WTC11 (cell line): ENCODE data around the gene ARHGAP23. TPM values are rescaled to one million over a fixed set of nuclear protein-coding genes. Genes with fewer than 3 reads are reported as not detected.

Experiments used
- ATAC-seq: fragments of 200-7000 bp; cut with Tn5 transposase; 2 replicates; pipeline ENCODE4 v1.10.0; 2021; ENCODE audit warnings: mild to moderate bottlenecking, moderate library complexity
- CTCF ChIA-PET: fragments of 300-600 bp; sonication (Branson Sonifier 250); formaldehyde crosslinking; loops from one replicate; lab custom pipeline; 2021; ENCODE audit warnings: antibody characterized with exemption; lab: Charles Lee
- POLR2A ChIA-PET: fragments of 350-600 bp; sonication (Branson Sonifier 250); formaldehyde crosslinking; loops from one replicate; lab custom pipeline; 2021; ENCODE audit warnings: antibody characterized with exemption; lab: Charles Lee
- DNase-seq: peaks from one replicate; pipeline ENCODE4 v3.0.0; 2021; ENCODE audit warnings: low spot score
- H3K27ac Mint-ChIP-seq: 2 replicates; pipeline ENCODE4 v1.8.0; 2021; ENCODE audit warnings: mixed read lengths
- H3K27me3 Mint-ChIP-seq: 2 replicates; pipeline ENCODE4 v1.8.0; 2021; ENCODE audit warnings: low read depth, mild to moderate bottlenecking, moderate library complexity, mixed read lengths
- H3K36me3 Mint-ChIP-seq: 2 replicates; pipeline ENCODE4 v1.8.0; 2021; ENCODE audit warnings: mixed read lengths
- H3K4me1 Mint-ChIP-seq: 2 replicates; pipeline ENCODE4 v1.8.0; 2022; ENCODE audit warnings: mixed read lengths
- H3K4me3 Mint-ChIP-seq: 2 replicates; pipeline ENCODE4 v1.8.0; 2021; ENCODE audit warnings: mild to moderate bottlenecking, moderate library complexity, mixed read lengths
- H3K9me3 Mint-ChIP-seq: 2 replicates; pipeline ENCODE4 v1.8.0; 2021; ENCODE audit warnings: mixed read lengths
- ATF1 ChIP-seq: sonication (generic); formaldehyde crosslinking; IDR thresholded peaks from 2 replicates; pipeline ENCODE4 v1.8.1; 2023; ENCODE audit warnings: mild to moderate bottlenecking, moderate library complexity, missing genetic modification reagents
- ETV6 ChIP-seq: sonication (generic); formaldehyde crosslinking; IDR thresholded peaks from 2 replicates; pipeline ENCODE4 v1.8.1; 2022; ENCODE audit warnings: mild to moderate bottlenecking, missing genetic modification reagents
- FOXK1 ChIP-seq: sonication (generic); formaldehyde crosslinking; IDR thresholded peaks from 2 replicates; pipeline ENCODE4 v1.8.0; 2022; ENCODE audit warnings: mild to moderate bottlenecking, moderate library complexity, missing genetic modification reagents
- GTF2I ChIP-seq: fragments of 250-450 bp; sonication (Bioruptor Pico); conservative IDR thresholded peaks from 2 replicates; pipeline ENCODE4 v1.4.0; 2021; ENCODE audit warnings: mild to moderate bottlenecking
- MXD4 ChIP-seq: fragments of 250-450 bp; sonication (Bioruptor Pico); IDR thresholded peaks from 2 replicates; pipeline ENCODE4 v1.8.0; 2021; ENCODE audit warnings: mild to moderate bottlenecking, moderate library complexity, borderline replicate concordance
- NFATC4 ChIP-seq: fragments of 250-450 bp; sonication (Bioruptor Pico); IDR thresholded peaks from 2 replicates; pipeline ENCODE4 v1.9.0; 2021; ENCODE audit warnings: mild to moderate bottlenecking
- NFYB ChIP-seq: sonication (generic); formaldehyde crosslinking; conservative IDR thresholded peaks from 2 replicates; pipeline ENCODE4 v1.8.0; 2022; ENCODE audit warnings: low read depth, missing genetic modification reagents
- NR2C2 ChIP-seq: sonication (generic); formaldehyde crosslinking; IDR thresholded peaks from 2 replicates; pipeline ENCODE4 v1.8.0; 2022; ENCODE audit warnings: mild to moderate bottlenecking, missing genetic modification reagents
- RORB ChIP-seq: fragments of 250-450 bp; sonication (Bioruptor Pico); IDR thresholded peaks from 2 replicates; pipeline ENCODE4 v1.9.0; 2021; ENCODE audit warnings: mild to moderate bottlenecking
- SMAD3 ChIP-seq: sonication (generic); formaldehyde crosslinking; IDR thresholded peaks from 2 replicates; pipeline ENCODE4 v1.8.0; 2022; ENCODE audit warnings: missing genetic modification reagents, mild to moderate bottlenecking, borderline replicate concordance
- SMAD4 ChIP-seq: sonication (generic); formaldehyde crosslinking; IDR thresholded peaks from 2 replicates; pipeline ENCODE4 v1.8.0; 2022; ENCODE audit warnings: mild to moderate bottlenecking, missing genetic modification reagents
- total RNA-seq: library from RNA; stranded (reverse); gene quantifications from 3 replicates; pipeline ENCODE4 v1.2.3, GENCODE V29; 2021
- TF ChIP-seq, protein P1 (sequence below): sonication (generic); formaldehyde crosslinking; IDR thresholded peaks from 2 replicates; pipeline ENCODE4 v1.8.0; 2022; ENCODE audit warnings: mild to moderate bottlenecking, missing genetic modification reagents
- TF ChIP-seq, protein P2 (sequence below): fragments of 250-450 bp; sonication (Bioruptor Pico); IDR thresholded peaks from 2 replicates; pipeline ENCODE4 v1.9.0; 2021; ENCODE audit warnings: moderate library complexity, mild to moderate bottlenecking, inconsistent platforms, borderline replicate concordance
- TF ChIP-seq, protein P3 (sequence below): sonication (generic); formaldehyde crosslinking; IDR thresholded peaks from 2 replicates; pipeline ENCODE4 v1.8.0; 2023; ENCODE audit warnings: mild to moderate bottlenecking, missing genetic modification reagents
- TF ChIP-seq, protein P4 (sequence below): sonication (generic); formaldehyde crosslinking; IDR thresholded peaks from 2 replicates; pipeline ENCODE4 v1.8.1; 2022; ENCODE audit warnings: mild to moderate bottlenecking, moderate library complexity, missing genetic modification reagents
- TF ChIP-seq, protein P5 (sequence below): sonication (generic); formaldehyde crosslinking; IDR thresholded peaks from 2 replicates; pipeline ENCODE4 v1.8.0; 2022; ENCODE audit warnings: mild to moderate bottlenecking, missing genetic modification reagents
- TF ChIP-seq, protein P6 (sequence below): sonication (generic); formaldehyde crosslinking; IDR thresholded peaks from 2 replicates; pipeline ENCODE4 v1.8.1; 2023; ENCODE audit warnings: mild to moderate bottlenecking, missing genetic modification reagents, borderline replicate concordance
- TF ChIP-seq, protein P7 (sequence below): fragments of 250-450 bp; sonication (Bioruptor Pico); IDR thresholded peaks from 2 replicates; pipeline ENCODE4 v2.1.2; 2022; ENCODE audit warnings: mild to moderate bottlenecking, moderate library complexity
- TF ChIP-seq, protein P8 (sequence below): sonication (generic); formaldehyde crosslinking; IDR thresholded peaks from 2 replicates; pipeline ENCODE4 v1.8.1; 2023; ENCODE audit warnings: mild to moderate bottlenecking, missing genetic modification reagents

The ARHGAP23 gene
- total RNA-seq, 1 experiment from 2014 or later = 66.0 TPM

DNA sequence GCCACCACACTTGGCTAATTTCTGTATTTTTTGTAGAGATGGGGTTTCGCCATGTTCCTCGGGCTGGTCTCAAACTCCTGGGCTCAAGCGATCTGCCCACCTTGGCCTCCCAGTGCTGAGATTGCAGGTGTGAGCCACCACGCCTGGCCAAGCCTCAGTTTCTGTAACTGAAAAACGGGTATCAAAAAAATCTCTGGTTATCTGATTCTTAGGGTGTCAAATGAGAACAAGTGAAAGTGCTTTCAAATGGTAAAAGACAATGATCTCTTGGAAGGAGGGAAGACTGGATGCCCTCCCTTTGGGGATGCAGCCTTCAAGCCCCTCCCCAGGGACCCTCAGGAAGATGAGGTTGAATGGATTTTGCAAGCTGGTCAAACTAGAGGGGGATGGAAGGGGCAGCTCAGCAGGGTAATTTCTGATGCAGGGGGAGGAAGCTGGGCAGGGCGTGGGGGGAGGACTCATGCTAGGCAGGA, 22.3 kb downstream of the ARHGAP23 start:
- POLR2A ChIA-PET = interaction anchor here (0.6 to 3.1 kb wide), 13 partner anchors 9 to 113 kb away, joined by 3 to 28 read pairs (median 6); partner anchors contain the start of gene ARHGAP23
- TF ChIP-seq NFATC4 (CRISPR knock-in tag) = no peak
- TF ChIP-seq, protein P1, sequence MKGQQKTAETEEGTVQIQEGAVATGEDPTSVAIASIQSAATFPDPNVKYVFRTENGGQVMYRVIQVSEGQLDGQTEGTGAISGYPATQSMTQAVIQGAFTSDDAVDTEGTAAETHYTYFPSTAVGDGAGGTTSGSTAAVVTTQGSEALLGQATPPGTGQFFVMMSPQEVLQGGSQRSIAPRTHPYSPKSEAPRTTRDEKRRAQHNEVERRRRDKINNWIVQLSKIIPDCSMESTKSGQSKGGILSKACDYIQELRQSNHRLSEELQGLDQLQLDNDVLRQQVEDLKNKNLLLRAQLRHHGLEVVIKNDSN (CRISPR knock-in tag) = no peak
- no peak for TF ChIP-seq ATF1 (CRISPR knock-in tag)
- no peak for TF ChIP-seq RORB (CRISPR knock-in tag)
- 0 out of 2 replicates have a peak, but pooled peaks have one; percentile 16 for TF ChIP-seq FOXK1 (CRISPR knock-in tag)
- TF ChIP-seq, protein P2, sequence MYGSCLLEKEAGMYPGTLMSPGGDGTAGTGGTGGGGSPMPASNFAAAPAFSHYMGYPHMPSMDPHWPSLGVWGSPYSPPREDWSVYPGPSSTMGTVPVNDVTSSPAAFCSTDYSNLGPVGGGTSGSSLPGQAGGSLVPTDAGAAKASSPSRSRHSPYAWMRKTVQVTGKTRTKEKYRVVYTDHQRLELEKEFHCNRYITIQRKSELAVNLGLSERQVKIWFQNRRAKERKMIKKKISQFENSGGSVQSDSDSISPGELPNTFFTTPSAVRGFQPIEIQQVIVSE = no peak
- TF ChIP-seq, protein P3, sequence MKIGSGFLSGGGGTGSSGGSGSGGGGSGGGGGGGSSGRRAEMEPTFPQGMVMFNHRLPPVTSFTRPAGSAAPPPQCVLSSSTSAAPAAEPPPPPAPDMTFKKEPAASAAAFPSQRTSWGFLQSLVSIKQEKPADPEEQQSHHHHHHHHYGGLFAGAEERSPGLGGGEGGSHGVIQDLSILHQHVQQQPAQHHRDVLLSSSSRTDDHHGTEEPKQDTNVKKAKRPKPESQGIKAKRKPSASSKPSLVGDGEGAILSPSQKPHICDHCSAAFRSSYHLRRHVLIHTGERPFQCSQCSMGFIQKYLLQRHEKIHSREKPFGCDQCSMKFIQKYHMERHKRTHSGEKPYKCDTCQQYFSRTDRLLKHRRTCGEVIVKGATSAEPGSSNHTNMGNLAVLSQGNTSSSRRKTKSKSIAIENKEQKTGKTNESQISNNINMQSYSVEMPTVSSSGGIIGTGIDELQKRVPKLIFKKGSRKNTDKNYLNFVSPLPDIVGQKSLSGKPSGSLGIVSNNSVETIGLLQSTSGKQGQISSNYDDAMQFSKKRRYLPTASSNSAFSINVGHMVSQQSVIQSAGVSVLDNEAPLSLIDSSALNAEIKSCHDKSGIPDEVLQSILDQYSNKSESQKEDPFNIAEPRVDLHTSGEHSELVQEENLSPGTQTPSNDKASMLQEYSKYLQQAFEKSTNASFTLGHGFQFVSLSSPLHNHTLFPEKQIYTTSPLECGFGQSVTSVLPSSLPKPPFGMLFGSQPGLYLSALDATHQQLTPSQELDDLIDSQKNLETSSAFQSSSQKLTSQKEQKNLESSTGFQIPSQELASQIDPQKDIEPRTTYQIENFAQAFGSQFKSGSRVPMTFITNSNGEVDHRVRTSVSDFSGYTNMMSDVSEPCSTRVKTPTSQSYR (CRISPR knock-in tag) = no peak
- no peak for TF ChIP-seq SMAD3
- peak overlapping the region; percentile 76 for H3K4me3 Mint-ChIP-seq
- CTCF ChIA-PET = interaction anchor here (0.6 to 4.2 kb wide), 19 partner anchors 8 to 212 kb away, joined by 3 to 70 read pairs (median 4); partner anchors contain the start of gene SRCIN1
- 0 out of 2 replicates have a peak, but pooled peaks cover 2% of the 10 kb centered on the region for H3K27me3 Mint-ChIP-seq
- 0 out of 2 replicates have a peak, but pooled peaks cover 2% of the 10 kb centered on the region for H3K36me3 Mint-ChIP-seq
- no peak for ATAC-seq
- peaks cover 58% of the 10 kb centered on the region for H3K4me1 Mint-ChIP-seq
- peak overlapping the region; percentile 99 for H3K27ac Mint-ChIP-seq
- no peak for DNase-seq
- no peaks in the 10 kb centered on the region for H3K9me3 Mint-ChIP-seq

DNA sequence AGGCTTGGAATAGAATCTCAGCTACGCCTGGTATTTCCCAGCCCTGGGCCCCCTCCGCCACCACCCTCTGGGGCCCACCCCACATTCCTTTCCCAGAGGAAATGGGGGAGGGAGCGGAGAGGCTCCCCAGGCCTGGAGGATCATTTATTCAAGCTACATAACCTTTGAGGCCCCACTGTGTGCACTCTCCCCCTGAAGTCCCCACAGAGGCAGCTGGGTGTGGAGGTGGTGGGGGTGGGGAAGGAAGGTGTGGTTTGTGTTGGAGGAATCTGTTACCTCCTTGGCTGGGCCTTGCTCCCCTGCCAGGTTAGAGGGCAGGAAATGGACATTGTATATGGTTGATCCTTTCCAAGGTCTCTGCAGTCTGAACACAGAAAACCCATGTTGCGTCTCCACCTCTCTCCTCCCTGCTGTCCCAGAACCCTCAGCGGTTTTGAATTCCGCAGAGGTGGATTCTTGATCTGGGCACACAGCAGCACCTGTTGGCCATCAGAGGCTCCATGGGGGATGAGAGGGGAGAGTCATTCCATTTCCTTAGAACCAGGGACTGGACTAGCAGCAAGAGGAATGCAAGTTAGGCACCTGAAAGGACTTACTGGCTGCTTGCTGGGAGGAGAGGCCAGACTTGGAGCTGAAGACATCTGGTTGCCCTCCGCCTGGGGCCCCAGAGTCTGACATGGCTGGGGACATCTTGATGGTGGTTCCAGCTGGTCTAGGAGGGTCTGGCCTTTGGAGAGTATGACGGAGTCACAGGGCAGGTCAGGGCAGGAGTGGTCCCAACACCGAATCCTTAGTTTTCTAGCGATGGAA, 23.0 kb downstream of the ARHGAP23 start:
- ATAC-seq (peak; percentile 53), DNase-seq (peak; percentile 86)
- peak overlapping the region; percentile 99 for H3K27ac Mint-ChIP-seq
- CTCF ChIA-PET = interaction anchor here (0.6 to 4.2 kb wide), 27 partner anchors 9 to 212 kb away, joined by 3 to 70 read pairs (median 4); partner anchors contain the start of genes ARHGAP23 and SRCIN1
- H3K4me1 Mint-ChIP-seq = peaks cover 64% of the 10 kb centered on the region
- H3K9me3 Mint-ChIP-seq = no peaks in the 10 kb centered on the region
- 0 out of 2 replicates have a peak, but pooled peaks cover 2% of the 10 kb centered on the region for H3K36me3 Mint-ChIP-seq
- POLR2A ChIA-PET = interaction anchor here (0.6 to 3.1 kb wide), 18 partner anchors 8 to 253 kb away, joined by 3 to 28 read pairs (median 5); partner anchors contain the start of genes ARHGAP23 and MLLT6
- H3K27me3 Mint-ChIP-seq = 0 out of 2 replicates have a peak, but pooled peaks cover 2% of the 10 kb centered on the region
- peak overlapping the region; percentile 76 for H3K4me3 Mint-ChIP-seq
- TF ChIP-seq SMAD4 (CRISPR knock-in tag) (no peak), NR2C2 (CRISPR knock-in tag) (no peak), MXD4 (CRISPR knock-in tag) (no peak), ETV6 (peak; percentile 95; the same call in 1 of the 2 replicates), GTF2I (CRISPR knock-in tag) (peak; percentile 97), NFYB (no peak)
- TF ChIP-seq, protein P4, sequence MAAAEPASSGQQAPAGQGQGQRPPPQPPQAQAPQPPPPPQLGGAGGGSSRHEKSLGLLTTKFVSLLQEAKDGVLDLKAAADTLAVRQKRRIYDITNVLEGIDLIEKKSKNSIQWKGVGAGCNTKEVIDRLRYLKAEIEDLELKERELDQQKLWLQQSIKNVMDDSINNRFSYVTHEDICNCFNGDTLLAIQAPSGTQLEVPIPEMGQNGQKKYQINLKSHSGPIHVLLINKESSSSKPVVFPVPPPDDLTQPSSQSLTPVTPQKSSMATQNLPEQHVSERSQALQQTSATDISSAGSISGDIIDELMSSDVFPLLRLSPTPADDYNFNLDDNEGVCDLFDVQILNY (CRISPR knock-in tag) = 0 out of 2 replicates have a peak, but pooled peaks have one; percentile 43
- TF ChIP-seq, protein P5, sequence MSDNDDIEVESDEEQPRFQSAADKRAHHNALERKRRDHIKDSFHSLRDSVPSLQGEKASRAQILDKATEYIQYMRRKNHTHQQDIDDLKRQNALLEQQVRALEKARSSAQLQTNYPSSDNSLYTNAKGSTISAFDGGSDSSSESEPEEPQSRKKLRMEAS (CRISPR knock-in tag) = peak; percentile 66; the same call in 1 of the 2 replicates
- TF ChIP-seq, protein P6, sequence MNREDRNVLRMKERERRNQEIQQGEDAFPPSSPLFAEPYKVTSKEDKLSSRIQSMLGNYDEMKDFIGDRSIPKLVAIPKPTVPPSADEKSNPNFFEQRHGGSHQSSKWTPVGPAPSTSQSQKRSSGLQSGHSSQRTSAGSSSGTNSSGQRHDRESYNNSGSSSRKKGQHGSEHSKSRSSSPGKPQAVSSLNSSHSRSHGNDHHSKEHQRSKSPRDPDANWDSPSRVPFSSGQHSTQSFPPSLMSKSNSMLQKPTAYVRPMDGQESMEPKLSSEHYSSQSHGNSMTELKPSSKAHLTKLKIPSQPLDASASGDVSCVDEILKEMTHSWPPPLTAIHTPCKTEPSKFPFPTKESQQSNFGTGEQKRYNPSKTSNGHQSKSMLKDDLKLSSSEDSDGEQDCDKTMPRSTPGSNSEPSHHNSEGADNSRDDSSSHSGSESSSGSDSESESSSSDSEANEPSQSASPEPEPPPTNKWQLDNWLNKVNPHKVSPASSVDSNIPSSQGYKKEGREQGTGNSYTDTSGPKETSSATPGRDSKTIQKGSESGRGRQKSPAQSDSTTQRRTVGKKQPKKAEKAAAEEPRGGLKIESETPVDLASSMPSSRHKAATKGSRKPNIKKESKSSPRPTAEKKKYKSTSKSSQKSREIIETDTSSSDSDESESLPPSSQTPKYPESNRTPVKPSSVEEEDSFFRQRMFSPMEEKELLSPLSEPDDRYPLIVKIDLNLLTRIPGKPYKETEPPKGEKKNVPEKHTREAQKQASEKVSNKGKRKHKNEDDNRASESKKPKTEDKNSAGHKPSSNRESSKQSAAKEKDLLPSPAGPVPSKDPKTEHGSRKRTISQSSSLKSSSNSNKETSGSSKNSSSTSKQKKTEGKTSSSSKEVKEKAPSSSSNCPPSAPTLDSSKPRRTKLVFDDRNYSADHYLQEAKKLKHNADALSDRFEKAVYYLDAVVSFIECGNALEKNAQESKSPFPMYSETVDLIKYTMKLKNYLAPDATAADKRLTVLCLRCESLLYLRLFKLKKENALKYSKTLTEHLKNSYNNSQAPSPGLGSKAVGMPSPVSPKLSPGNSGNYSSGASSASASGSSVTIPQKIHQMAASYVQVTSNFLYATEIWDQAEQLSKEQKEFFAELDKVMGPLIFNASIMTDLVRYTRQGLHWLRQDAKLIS (CRISPR knock-in tag) = no peak
- TF ChIP-seq, protein P7, sequence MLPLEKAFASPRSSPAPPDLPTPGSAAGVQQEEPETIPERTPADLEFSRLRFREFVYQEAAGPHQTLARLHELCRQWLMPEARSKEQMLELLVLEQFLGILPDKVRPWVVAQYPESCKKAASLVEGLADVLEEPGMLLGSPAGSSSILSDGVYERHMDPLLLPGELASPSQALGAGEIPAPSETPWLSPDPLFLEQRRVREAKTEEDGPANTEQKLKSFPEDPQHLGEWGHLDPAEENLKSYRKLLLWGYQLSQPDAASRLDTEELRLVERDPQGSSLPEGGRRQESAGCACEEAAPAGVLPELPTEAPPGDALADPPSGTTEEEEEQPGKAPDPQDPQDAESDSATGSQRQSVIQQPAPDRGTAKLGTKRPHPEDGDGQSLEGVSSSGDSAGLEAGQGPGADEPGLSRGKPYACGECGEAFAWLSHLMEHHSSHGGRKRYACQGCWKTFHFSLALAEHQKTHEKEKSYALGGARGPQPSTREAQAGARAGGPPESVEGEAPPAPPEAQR = no peak
- TF ChIP-seq, protein P8, sequence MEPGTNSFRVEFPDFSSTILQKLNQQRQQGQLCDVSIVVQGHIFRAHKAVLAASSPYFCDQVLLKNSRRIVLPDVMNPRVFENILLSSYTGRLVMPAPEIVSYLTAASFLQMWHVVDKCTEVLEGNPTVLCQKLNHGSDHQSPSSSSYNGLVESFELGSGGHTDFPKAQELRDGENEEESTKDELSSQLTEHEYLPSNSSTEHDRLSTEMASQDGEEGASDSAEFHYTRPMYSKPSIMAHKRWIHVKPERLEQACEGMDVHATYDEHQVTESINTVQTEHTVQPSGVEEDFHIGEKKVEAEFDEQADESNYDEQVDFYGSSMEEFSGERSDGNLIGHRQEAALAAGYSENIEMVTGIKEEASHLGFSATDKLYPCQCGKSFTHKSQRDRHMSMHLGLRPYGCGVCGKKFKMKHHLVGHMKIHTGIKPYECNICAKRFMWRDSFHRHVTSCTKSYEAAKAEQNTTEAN (CRISPR knock-in tag) = 0 out of 2 replicates have a peak, but pooled peaks have one; percentile 75
